PFSK-1 (cell line): ENCODE measurements around the gene HJURP.

Experiments used
- FOXP2 ChIP-seq: optimal IDR thresholded peaks from 2 replicates; pipeline ENCODE3; 2011; ENCODE audit warnings: borderline replicate concordance, control low read depth, inconsistent platforms; ENCODE audit not compliant: insufficient read depth; ENCODE audit errors: extremely low read length, extremely low read depth
- POLR2AphosphoS5 ChIP-seq: IDR thresholded peaks from 2 replicates; pipeline ENCODE4 v1.6.1; 2012; ENCODE audit warnings: low read depth, mild to moderate bottlenecking, control low read depth, low read length, moderate library complexity
- SIN3A ChIP-seq: IDR thresholded peaks from 2 replicates; pipeline ENCODE4 v1.6.1; 2012; ENCODE audit warnings: mild to moderate bottlenecking, low read length, moderate library complexity, borderline replicate concordance; ENCODE audit not compliant: insufficient read depth
- TAF1 ChIP-seq: IDR thresholded peaks from 2 replicates; pipeline ENCODE4 v1.6.1; 2012; ENCODE audit warnings: low read length, control low read depth, borderline replicate concordance; ENCODE audit not compliant: insufficient read depth
- TF ChIP-seq, protein P1 (sequence below), 2 experiments: IDR thresholded peaks; 2 replicates each; pipeline versions ENCODE4 v1.6.1 to v1.8.0; 2011 to 2012; ENCODE audit warnings: low read depth in 2 of 2, low read length in 2 of 2, control low read depth in 1 of 2, inconsistent platforms in 1 of 2, mild to moderate bottlenecking in 1 of 2, moderate library complexity in 1 of 2; ENCODE audit not compliant: insufficient read depth in 1 of 2

Gene HJURP

DNA sequence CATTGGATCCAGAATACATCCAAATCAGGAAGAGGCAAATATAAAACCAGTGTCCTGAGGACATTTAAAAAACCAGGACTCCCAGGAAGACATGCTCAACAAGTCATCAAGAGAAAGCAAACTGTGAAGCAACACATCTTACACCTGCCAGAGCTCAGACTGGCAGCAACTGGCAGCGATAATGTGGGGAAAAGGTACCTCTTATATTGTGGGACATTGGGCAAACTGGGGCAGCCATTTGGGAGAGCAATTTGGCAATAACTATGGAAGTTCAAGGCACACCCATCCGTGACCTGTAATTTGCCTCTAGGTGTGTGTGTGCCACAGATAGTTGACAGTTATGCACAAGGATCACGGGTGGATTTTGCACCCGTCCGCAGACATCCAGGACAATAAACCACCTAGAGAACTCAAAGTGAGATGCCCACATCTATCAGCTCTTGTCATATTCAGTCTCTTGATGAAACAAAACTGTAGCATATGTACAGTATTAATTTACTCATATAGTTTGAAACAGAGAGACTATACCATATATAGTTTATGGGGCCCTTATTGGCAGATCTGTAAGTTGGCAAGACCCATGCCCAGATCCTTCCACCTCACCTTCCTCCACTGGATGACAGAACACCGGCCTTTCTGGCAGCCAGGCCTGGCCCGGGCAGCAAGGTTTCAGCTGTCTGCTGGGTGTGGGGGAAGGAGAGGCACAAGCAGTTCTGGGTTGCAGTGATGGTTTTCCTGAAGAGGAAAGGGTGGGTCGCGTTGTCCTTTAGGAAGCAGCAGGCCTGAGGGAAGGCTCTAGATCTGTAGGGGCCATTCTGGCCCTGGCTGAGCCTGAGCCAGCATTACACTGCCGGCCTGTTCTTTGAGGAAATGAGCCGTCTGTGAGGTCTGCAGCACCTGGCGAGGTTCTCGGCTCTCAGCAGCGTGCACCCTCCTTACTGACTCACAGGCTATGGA is 18.8 kb downstream of the HJURP start:
- TF ChIP-seq, protein P1, sequence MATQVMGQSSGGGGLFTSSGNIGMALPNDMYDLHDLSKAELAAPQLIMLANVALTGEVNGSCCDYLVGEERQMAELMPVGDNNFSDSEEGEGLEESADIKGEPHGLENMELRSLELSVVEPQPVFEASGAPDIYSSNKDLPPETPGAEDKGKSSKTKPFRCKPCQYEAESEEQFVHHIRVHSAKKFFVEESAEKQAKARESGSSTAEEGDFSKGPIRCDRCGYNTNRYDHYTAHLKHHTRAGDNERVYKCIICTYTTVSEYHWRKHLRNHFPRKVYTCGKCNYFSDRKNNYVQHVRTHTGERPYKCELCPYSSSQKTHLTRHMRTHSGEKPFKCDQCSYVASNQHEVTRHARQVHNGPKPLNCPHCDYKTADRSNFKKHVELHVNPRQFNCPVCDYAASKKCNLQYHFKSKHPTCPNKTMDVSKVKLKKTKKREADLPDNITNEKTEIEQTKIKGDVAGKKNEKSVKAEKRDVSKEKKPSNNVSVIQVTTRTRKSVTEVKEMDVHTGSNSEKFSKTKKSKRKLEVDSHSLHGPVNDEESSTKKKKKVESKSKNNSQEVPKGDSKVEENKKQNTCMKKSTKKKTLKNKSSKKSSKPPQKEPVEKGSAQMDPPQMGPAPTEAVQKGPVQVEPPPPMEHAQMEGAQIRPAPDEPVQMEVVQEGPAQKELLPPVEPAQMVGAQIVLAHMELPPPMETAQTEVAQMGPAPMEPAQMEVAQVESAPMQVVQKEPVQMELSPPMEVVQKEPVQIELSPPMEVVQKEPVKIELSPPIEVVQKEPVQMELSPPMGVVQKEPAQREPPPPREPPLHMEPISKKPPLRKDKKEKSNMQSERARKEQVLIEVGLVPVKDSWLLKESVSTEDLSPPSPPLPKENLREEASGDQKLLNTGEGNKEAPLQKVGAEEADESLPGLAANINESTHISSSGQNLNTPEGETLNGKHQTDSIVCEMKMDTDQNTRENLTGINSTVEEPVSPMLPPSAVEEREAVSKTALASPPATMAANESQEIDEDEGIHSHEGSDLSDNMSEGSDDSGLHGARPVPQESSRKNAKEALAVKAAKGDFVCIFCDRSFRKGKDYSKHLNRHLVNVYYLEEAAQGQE (IDR thresholded peaks at IDR 0.05; ENCODE audit: insufficient read depth in 1 of 2, low read depth in 2 of 2, low read length in 2 of 2), result no peak
- no peak for TF ChIP-seq POLR2AphosphoS5
- no peak for TF ChIP-seq SIN3A
- no peak for TF ChIP-seq TAF1
- TF ChIP-seq FOXP2, result no peak

GRCh38 chr2:233833345-233833744 is 21.0 kb downstream of the HJURP start:
- TF ChIP-seq POLR2AphosphoS5 (no peak), TAF1 (no peak), SIN3A (no peak), FOXP2 (no peak)
- TF ChIP-seq, protein P1 (IDR thresholded peaks at IDR 0.05; ENCODE audit: insufficient read depth in 1 of 2, low read depth in 2 of 2, low read length in 2 of 2), result no peak

GRCh38 chr2:233832869-233833311 is 21.4 kb downstream of the HJURP start:
- no peak for TF ChIP-seq TAF1

GRCh38 chr2:233832414-233832813 is 21.9 kb downstream of the HJURP start:
- TF ChIP-seq TAF1 (no peak), SIN3A (no peak), POLR2AphosphoS5 (no peak), FOXP2 (no peak)
- TF ChIP-seq, protein P1 (IDR thresholded peaks at IDR 0.05; ENCODE audit: insufficient read depth in 1 of 2, low read depth in 2 of 2, low read length in 2 of 2), result no peak

DNA sequence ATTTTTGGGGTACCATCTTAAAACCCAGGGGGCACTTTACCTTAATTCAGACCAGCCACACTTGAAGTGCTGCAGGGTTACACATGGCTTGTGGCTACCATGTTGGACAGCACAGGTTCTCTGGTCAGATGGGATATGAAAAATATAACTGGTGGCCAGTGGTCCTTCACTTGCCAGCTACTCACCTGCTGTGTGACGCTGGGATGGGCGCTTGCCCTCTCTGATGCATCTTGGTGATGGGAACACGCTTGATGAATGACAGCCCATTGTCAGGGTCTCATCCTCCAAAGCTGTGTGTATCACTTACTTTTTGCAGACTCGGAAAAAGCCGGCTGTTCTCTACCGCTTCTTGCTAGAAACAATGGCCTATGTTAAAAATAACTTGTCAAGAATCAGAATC is 22.5 kb downstream of the HJURP start:
- TF ChIP-seq POLR2AphosphoS5 (no peak), SIN3A (no peak), FOXP2 (no peak), TAF1 (no peak)
- TF ChIP-seq, protein P1 (IDR thresholded peaks at IDR 0.05; ENCODE audit: insufficient read depth in 1 of 2, low read depth in 2 of 2, low read length in 2 of 2), result no peak
